GM19455 (cell line): ENCODE data around the gene ANGPTL7.
"Not testable (repeated sequence)": the region's sequence is repeated elsewhere in the genome, so short reads cannot be mapped to it uniquely, and the experiment has no call there.

ENCODE experiments used
- ATAC-seq: cut with Tn5 transposase; IDR thresholded peaks from one replicate; pipeline ENCODE4 v1.9.1; 2021; ENCODE audit not compliant: unreplicated experiment

ANGPTL7 gene

DNA sequence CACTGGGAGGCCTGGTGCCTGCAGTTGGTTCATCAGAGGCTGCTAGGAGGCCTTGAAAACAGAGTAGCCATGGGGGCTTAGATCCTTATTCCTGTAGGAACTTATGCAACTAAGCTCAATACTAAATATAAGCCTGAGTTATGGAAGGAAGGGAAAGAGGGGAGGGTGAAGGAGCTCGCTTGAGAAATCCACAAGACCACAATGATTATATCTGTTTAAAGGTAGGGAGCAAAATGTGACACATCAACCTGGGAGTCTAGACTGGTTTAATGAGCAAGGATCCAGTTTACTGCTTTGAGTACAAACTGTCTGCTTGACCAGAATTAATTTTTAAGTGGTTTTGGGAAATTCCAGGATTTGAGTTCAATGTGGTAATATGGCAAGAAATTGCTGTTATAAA is 20.4 kb upstream of the ANGPTL7 start:
- no peak for ATAC-seq

DNA sequence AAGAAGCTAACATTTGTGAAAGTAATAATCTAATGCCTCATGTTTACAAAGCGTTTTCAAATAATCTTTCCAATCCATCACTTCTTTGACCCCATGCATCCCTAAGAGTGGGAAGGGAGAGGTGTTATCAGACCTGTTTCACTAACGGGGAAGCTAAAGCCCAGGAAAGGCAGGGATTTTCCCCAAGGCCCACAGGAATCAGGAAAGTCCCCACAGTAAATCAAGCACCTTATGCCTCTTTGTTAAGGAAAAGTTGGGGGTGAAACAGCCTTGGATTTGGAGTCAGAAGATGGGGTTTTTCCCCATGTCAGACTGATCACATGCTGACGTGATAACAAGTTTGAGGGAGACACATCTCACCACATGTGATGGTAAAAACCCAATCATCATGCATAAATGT is 20.0 kb upstream of the ANGPTL7 start:
- no peak for ATAC-seq

- no peak for ATAC-seq
These were observed 19.1 kb upstream of the ANGPTL7 start for GRCh38 chr1:11170102-11170501.

GRCh38 chr1:11174261-11174942 is 14.8 kb upstream of the ANGPTL7 start:
- no peak for ATAC-seq

GRCh38 chr1:11175461-11175860 is 13.7 kb upstream of the ANGPTL7 start:
- no peak for ATAC-seq

- no peak for ATAC-seq
These were observed 13.0 kb upstream of the ANGPTL7 start for GRCh38 chr1:11176081-11176706.

- no peak for ATAC-seq
These were observed 10.8 kb upstream of the ANGPTL7 start for GRCh38 chr1:11178021-11179015.

DNA sequence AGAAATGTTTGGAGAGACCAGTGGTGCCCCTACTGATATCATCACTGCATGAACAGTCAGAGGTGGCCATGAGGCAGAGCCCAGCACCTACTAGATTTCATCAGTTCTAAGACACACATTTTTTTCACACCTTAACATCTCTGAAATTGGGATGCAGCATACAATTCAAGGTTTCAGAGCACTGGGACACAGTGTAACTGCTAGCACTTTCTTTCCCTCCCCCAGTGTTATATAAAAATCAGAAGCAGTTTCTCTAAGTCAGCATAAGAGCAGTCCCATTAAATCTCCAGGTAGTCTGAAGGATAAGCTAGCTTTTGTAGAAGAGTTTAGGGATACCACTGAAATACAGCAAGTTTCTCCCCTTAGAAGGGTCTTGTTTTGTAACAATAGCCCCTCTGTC is 10.0 kb upstream of the ANGPTL7 start:
- ATAC-seq, result no peak

- ATAC-seq, result not testable (repeated sequence)
These were observed 9.4 kb upstream of the ANGPTL7 start for GRCh38 chr1:11179749-11180148.

DNA sequence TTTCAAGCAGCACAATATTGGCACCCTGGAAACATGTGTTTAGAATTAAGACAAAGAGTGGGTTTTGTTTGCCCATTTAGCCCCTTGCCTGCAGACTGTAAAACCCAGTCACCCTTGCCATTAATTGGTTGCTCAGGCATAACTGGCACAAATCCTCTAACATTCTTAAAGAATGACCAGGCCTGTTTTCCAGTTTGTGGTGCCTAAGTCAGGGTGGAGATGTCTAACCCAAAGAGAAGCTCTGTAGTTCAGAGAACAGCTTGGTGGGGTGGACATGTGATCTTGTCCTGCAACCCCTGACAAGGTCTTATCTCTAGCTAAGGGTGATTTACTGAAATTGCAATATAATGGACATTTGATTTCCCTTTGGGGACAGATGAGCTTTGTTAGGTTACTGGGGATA is 8.8 kb upstream of the ANGPTL7 start:
- no peak for ATAC-seq

DNA sequence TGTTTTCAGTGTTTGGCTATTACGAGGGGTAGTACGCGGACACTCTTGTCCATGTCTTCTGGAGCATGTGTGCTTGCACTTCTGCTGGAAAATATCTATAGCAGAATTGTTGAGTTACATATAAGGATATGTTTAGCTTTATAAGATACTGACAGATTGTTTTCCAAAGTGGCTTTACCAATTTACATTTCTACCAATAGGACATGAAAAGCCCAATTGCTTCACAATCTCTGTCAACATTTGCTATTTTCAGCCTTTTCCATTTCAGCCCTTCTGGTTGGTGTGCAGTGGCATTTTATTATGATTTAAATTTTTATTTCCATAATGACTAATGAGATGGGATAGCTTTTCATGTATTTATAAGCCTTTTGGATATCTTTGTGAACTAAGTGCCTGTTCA is 6.3 kb upstream of the ANGPTL7 start:
- ATAC-seq, result no peak

DNA sequence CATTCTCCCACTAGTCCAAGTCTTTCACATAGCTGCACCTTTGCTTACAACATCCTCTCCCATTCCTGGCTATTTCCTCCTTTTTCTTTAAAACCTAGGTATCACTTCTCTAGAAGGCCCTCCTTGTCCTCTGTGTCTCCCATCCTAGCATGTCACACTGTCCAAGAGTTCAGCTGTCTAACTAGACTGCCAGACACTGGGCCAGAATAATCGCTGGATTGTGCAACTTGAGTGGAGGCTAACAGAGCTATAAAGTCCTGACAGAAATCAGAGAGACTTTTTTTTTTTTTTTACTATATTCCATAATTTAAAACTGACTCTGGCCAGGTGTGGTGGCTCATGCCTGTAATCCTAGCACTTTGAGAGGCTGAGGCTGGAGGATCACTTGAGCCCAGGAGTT is 4.2 kb upstream of the ANGPTL7 start:
- no peak for ATAC-seq

GRCh38 chr1:11187000-11187399 is 2.2 kb upstream of the ANGPTL7 start:
- ATAC-seq, result no peak

GRCh38 chr1:11187494-11187893 is 1.7 kb upstream of the ANGPTL7 start:
- no peak for ATAC-seq

DNA sequence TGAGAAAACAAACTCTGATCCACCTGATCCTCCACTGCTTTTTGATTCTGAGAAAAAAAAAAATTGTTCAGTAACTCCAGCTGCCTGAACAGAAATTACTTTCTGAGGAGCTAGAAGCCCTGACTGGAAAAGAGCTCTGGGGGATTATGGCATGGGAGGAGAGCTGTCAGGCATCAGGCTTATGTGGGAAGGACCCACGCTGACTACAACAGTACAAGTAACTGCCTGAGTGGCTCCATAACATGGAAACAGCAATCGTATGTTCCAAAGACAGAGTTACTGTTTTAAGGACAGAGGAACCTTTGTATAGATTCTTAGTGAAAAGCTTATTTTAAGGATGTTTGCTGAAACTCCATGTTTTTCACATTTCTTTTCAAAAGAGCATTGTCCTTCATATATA is 1.2 kb upstream of the ANGPTL7 start:
- no peak for ATAC-seq

GRCh38 chr1:11188381-11188780 is 774 bp upstream of the ANGPTL7 start:
- no peak for ATAC-seq

DNA sequence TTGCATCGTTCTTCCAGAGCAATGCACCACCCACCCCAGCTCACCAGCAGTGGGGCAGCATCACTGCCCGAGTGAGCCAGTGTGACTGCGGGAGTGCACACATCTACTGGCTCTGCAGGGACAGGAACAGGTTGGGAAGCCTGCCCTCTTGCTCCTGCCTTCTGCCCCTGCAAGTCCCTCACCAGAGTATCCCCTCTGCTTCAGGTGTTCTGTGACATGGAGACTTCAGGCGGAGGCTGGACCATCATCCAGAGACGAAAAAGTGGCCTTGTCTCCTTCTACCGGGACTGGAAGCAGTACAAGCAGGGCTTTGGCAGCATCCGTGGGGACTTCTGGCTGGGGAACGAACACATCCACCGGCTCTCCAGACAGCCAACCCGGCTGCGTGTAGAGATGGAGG is 4.2 kb downstream of the ANGPTL7 start:
- no peak for ATAC-seq

DNA sequence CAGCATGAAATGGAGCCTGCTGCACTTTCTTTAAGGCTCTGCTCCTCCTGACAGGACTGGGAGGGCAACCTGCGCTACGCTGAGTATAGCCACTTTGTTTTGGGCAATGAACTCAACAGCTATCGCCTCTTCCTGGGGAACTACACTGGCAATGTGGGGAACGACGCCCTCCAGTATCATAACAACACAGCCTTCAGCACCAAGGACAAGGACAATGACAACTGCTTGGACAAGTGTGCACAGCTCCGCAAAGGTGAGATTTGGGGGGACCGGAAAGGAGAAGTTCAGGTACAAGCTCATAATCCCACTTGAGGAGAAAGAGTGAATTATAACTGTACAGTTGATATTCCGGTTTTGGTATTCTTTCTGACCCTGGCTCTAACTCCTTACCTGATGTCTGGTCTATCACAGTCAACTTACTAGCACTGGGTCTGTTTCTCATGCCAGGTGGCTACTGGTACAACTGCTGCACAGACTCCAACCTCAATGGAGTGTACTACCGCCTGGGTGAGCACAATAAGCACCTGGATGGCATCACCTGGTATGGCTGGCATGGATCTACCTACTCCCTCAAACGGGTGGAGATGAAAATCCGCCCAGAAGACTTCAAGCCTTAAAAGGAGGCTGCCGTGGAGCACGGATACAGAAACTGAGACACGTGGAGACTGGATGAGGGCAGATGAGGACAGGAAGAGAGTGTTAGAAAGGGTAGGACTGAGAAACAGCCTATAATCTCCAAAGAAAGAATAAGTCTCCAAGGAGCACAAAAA is 5.4 kb downstream of the ANGPTL7 start:
- ATAC-seq, result no peak

- no peak for ATAC-seq
These were observed 7.8 kb downstream of the ANGPTL7 start for GRCh38 chr1:11196945-11197344.

- ATAC-seq, result no peak
These were observed 8.2 kb downstream of the ANGPTL7 start for GRCh38 chr1:11197359-11197758.

GRCh38 chr1:11198257-11198656 is 9.1 kb downstream of the ANGPTL7 start:
- ATAC-seq, result no peak
